Kidney epithelial cell (primary cell): ENCODE data around the gene OR2B2. TPM values are rescaled to one million over a fixed set of nuclear protein-coding genes. Genes with fewer than 3 reads are reported as not detected.
A peak's percentile ranks its signal among the peaks of the same experiment; 100 is the strongest.

Experiments used
- DNase-seq: peaks from one replicate; pipeline ENCODE4 v3.0.0-alpha.2; 2010; ENCODE audit warnings: low read depth
- H3K27me3 ChIP-seq: 2 replicates; pipeline ENCODE4 v1.6.0; 2011; ENCODE audit warnings: low read length; ENCODE audit not compliant: control insufficient read depth, insufficient read depth
- H3K36me3 ChIP-seq: 2 replicates; pipeline ENCODE4 v1.5.1; 2011; ENCODE audit warnings: low read length; ENCODE audit not compliant: control insufficient read depth, insufficient read depth
- H3K4me3 ChIP-seq: 2 replicates; pipeline ENCODE4 v1.5.1; 2011; ENCODE audit warnings: low read depth, mild to moderate bottlenecking, control low read depth, low read length
- total RNA-seq: library from RNA; depleted of rRNA; stranded (reverse); fragments of >200 nt; gene quantifications from 2 replicates; pipeline ENCODE4 v1.2.3, GENCODE V29; 2015
- TF ChIP-seq, protein P1 (sequence below): IDR thresholded peaks from 2 replicates; pipeline ENCODE4 v1.5.1; 2011; ENCODE audit warnings: mild to moderate bottlenecking, moderate library complexity, low read length, control low read depth, inconsistent platforms; ENCODE audit not compliant: insufficient read depth, poor library complexity, severe bottlenecking

Gene OR2B2
- total RNA-seq, 1 donor from 2014 or later = not detected

DNA sequence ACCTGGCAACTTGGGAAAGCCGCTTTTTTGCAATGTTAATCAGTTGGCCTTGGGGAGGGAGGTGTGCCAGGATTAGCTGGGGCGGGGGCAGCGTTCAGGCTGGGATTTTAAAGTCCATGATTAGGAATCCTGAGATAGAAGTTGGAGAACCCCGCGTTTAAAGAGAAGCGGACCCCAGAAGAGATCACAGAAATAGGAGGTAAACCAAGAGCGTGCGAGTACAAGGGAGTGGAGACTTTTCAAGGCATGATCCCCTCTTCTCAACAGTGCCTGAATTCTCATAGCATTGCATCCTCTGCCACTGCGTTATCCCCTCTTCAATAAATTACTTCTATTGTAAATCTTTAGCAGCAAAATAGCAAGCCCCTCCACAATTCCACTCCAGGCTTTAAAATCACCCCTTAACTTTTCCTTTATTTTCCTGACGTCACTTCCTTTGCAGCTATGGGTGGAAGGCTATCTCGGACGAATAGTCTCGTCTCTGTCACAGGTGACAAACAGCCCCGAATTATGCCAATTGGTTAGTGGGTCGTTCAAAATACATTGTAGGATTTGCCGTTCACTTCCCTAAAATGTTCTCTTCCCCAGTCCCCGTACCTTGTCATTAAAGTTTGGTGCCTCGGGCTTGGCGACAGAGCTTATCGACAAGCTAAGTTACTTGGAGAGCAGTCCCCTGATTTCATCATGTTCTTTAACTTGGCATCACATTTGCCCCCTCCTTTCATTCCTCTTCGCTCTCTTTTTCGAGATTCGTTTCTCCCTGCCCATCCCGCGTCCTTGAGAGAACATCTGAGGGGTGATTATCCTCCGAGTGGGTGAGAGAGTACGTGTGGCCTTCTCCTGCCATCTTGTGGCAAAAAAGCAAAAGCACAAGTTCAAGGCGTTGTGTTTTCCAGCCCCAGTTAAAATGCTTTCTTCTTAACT is 17.1 kb downstream of the OR2B2 start:
- H3K4me3 ChIP-seq = peak overlapping the region; percentile 61
- no peaks in the 10 kb centered on the region for H3K36me3 ChIP-seq
- no peak for DNase-seq
- TF ChIP-seq, protein P1, sequence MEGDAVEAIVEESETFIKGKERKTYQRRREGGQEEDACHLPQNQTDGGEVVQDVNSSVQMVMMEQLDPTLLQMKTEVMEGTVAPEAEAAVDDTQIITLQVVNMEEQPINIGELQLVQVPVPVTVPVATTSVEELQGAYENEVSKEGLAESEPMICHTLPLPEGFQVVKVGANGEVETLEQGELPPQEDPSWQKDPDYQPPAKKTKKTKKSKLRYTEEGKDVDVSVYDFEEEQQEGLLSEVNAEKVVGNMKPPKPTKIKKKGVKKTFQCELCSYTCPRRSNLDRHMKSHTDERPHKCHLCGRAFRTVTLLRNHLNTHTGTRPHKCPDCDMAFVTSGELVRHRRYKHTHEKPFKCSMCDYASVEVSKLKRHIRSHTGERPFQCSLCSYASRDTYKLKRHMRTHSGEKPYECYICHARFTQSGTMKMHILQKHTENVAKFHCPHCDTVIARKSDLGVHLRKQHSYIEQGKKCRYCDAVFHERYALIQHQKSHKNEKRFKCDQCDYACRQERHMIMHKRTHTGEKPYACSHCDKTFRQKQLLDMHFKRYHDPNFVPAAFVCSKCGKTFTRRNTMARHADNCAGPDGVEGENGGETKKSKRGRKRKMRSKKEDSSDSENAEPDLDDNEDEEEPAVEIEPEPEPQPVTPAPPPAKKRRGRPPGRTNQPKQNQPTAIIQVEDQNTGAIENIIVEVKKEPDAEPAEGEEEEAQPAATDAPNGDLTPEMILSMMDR = peak; percentile 77
- H3K27me3 ChIP-seq = no peaks in the 10 kb centered on the region

DNA sequence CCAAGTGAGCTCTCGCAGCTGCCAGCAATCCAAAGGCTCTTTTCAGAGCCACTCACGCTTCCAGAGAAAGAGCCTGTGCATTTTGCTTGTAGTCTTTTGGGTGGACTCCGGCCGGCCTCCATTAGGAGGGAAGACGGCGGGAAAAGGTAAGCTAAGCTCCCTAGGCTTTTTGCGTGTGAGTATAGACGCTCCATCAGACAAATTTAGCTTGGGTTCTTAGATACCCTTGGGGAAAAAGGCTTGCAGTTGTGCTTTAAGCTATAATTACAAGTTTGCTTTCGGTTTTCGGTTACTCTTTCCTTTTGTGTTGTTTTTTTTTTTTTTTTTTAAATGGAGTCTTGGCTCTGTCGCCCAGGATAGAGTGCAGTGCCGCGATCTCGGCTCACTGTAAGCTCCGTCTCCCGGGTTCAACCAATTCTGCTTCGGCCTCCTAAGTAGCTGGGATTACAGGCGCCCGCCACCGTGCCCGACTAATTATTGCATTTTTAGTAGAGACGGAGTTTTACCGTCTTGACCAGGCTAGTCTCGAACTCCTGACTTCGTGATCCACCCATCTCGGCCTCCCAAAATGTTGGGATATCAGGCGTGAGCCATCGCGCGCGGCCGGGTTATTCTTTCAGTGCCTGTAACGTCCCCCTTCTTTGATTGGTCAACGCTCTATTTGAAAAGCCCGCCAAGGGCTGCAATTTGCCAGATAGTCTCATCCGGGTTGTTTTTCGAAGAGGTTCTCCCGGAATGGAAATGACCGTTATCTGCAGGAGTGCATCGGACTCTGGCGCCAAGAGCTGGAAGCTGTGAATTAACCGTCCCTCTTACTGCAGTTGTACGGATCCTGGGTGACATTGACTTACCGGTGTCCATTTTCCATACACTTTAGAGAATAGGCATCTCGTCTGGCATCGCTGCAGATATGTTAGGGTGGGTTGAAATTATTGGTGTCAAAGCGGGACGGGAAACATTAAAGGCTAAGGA is 18.1 kb downstream of the OR2B2 start:
- no peaks in the 10 kb centered on the region for H3K36me3 ChIP-seq
- no peaks in the 10 kb centered on the region for H3K27me3 ChIP-seq
- H3K4me3 ChIP-seq = peak overlapping the region; percentile 61
- TF ChIP-seq, protein P1 = no peak
- peak; percentile 85 for DNase-seq

DNA sequence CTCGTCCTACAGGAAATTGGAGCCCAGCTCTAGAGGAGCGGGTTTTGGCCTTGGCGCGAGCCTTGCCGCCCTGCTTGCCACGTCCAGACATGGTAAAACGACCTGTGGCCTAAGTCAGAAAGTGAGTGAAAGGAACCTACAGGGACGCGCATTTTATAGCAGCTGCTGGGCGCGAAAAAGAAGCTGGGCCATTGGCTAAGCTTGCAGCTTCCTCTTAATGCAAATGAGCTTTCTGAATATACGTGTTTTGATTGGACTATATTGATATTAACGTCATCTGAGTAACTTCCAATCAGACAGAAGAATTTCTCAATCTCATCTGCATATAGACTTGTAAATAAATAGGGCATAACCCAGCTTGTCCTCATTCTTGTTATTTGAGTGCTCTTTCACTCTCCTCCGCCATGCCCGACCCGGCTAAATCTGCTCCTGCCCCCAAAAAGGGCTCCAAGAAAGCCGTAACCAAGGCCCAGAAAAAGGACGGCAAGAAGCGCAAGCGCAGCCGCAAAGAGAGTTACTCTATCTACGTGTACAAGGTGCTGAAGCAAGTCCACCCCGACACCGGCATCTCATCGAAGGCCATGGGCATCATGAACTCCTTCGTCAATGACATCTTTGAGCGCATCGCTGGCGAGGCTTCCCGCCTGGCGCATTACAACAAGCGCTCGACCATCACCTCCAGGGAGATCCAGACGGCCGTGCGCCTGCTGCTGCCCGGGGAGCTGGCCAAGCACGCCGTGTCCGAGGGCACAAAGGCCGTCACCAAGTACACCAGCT is 18.9 kb downstream of the OR2B2 start:
- peak overlapping the region; percentile 73 for H3K4me3 ChIP-seq
- TF ChIP-seq, protein P1 = no peak
- DNase-seq = peak; percentile 96
- H3K27me3 ChIP-seq = no peaks in the 10 kb centered on the region
- no peaks in the 10 kb centered on the region for H3K36me3 ChIP-seq

DNA sequence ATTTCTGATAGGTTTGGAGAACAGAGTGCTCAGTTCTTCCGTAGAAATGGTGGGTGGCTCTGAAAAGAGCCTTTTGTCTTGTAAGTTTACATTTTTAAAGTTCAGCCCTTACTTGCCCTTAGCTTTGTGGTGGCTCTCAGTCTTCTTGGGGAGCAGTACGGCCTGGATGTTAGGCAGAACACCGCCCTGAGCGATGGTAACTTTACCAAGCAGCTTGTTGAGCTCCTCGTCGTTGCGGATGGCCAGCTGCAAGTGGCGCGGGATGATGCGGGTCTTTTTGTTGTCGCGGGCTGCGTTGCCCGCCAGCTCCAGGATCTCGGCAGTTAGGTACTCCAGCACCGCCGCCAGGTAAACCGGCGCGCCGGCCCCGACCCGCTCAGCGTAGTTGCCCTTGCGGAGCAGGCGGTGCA is 19.5 kb downstream of the OR2B2 start:
- TF ChIP-seq, protein P1 = no peak
- DNase-seq = no peak
- peak overlapping the region; percentile 73 for H3K4me3 ChIP-seq
- H3K36me3 ChIP-seq = no peaks in the 10 kb centered on the region
- no peaks in the 10 kb centered on the region for H3K27me3 ChIP-seq

DNA sequence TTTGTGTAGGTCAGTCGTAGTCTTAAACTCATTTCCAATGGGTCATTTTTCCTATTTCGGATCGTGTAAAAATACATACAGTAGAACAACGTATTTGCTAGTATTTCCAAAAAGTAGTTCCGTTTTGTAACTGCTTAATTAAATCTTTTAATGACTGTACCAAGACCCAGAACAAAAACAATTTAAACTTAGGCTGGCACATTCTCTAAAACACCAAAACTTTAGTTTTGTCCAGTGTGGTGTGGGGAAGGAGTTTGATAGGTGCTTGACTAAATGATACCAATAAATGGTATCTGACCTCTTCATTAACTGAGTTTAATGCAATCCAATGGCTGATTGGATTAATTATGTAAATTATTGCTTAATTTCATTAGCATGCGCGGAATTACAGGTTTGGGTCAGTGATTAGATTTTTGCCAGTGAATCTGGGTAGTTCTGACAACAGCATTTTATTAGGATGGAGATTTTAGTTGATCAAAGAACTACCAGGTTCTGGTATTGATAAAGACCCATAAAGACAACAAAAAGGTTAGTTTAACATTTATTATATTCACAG is 20.8 kb downstream of the OR2B2 start:
- H3K4me3 ChIP-seq = peak overlapping the region; percentile 73
- H3K36me3 ChIP-seq = no peaks in the 10 kb centered on the region
- TF ChIP-seq, protein P1 = no peak
- no peaks in the 10 kb centered on the region for H3K27me3 ChIP-seq
- DNase-seq = no peak
